CD4-positive, alpha-beta T cell (primary cell): ENCODE measurements around the gene SH3RF2. TPM values are rescaled to one million over a fixed set of nuclear protein-coding genes. Genes with fewer than 3 reads are reported as not detected.

Experiments
- ATAC-seq: fragments of 200-7000 bp; cut with Tn5 transposase; one replicate; pipeline ENCODE4 v1.10.0; 2022; ENCODE audit warnings: mild to moderate bottlenecking; ENCODE audit not compliant: poor library complexity
- CTCF ChIA-PET: fragments of 350-600 bp; sonication (Branson Sonifier 250); formaldehyde crosslinking; loops from one replicate; lab custom pipeline; 2021; ENCODE audit warnings: antibody characterized with exemption, inconsistent platforms; lab: Charles Lee
- POLR2A ChIA-PET: fragments of 350-600 bp; sonication (Branson Sonifier 250); formaldehyde crosslinking; loops from one replicate; lab custom pipeline; 2021; ENCODE audit warnings: antibody characterized with exemption, inconsistent platforms; lab: Charles Lee
- DNase-seq, 14 experiments: peaks; one replicate each; pipeline ENCODE4 v3.0.0-alpha.2; 2013 to 2020; ENCODE audit warnings: mixed read lengths in 2 of 14
- H3K27ac ChIP-seq, 2 donors: one replicate each; pipeline versions ENCODE4 v1.5.1 to v1.7.0; 2013; ENCODE audit warnings: low read length in 2 of 2, low read depth in 1 of 2, mild to moderate bottlenecking in 1 of 2
- H3K27me3 ChIP-seq, 2 experiments: 1 replicate in 1 of 2; 2 replicates in 1 of 2; pipeline versions ENCODE4 v1.6.1 to v1.7.0; 2013; ENCODE audit warnings: low read length in 2 of 2, control low read depth in 1 of 2, mild to moderate bottlenecking in 1 of 2, moderate library complexity in 1 of 2; ENCODE audit not compliant: insufficient read depth in 2 of 2, control insufficient read depth in 1 of 2
- H3K36me3 ChIP-seq: one replicate; pipeline ENCODE4 v1.6.1; 2013; ENCODE audit warnings: low read length, control low read depth; ENCODE audit not compliant: insufficient read depth
- H3K4me1 ChIP-seq: one replicate; pipeline ENCODE4 v1.6.1; 2013; ENCODE audit warnings: low read length, control low read depth; ENCODE audit not compliant: insufficient read depth
- H3K4me3 ChIP-seq: one replicate; pipeline ENCODE4 v1.5.1; 2013; ENCODE audit warnings: mild to moderate bottlenecking, low read length, moderate library complexity
- H3K9me3 ChIP-seq, 2 experiments: 1 replicate in 1 of 2; 2 replicates in 1 of 2; pipeline versions ENCODE4 v1.6.1 to v1.7.0; 2013; ENCODE audit warnings: low read length in 2 of 2, mild to moderate bottlenecking in 2 of 2, control low read depth in 1 of 2, moderate library complexity in 1 of 2; ENCODE audit not compliant: control insufficient read depth in 1 of 2, insufficient read depth in 1 of 2
- H3K27ac Mint-ChIP-seq: one replicate; pipeline ENCODE4 v1.8.0; 2020; ENCODE audit warnings: mixed read lengths
- H3K27me3 Mint-ChIP-seq: one replicate; pipeline ENCODE4 v1.8.0; 2021; ENCODE audit warnings: mixed read lengths
- H3K36me3 Mint-ChIP-seq: one replicate; pipeline ENCODE4 v1.8.0; 2021; ENCODE audit warnings: low read depth, mixed read lengths
- H3K4me1 Mint-ChIP-seq: one replicate; pipeline ENCODE4 v1.8.0; 2021; ENCODE audit warnings: low read depth, mixed read lengths
- H3K4me3 Mint-ChIP-seq: one replicate; pipeline ENCODE4 v1.8.0; 2020; ENCODE audit warnings: mild to moderate bottlenecking, mixed read lengths
- H3K9me3 Mint-ChIP-seq: one replicate; pipeline ENCODE4 v1.8.0; 2020; ENCODE audit warnings: mixed read lengths
- CTCF ChIP-seq: fragments of 200-600 bp; IDR thresholded peaks from one replicate; pipeline ENCODE4 v1.8.0; 2022; ENCODE audit warnings: antibody characterized with exemption, mild to moderate bottlenecking
- intact Hi-C, 2 experiments: fragments of 100-400 bp; cut with DNase I in 1 of 2; cut with micrococcal nuclease in 1 of 2; formaldehyde crosslinking; loops; one replicate each; pipeline versions ENCODE4 v1.15.1 to v1.9.0; 2023 to 2025; cut with DNase I, micrococcal nuclease
- total RNA-seq, 174 experiments: library from RNA in 2 of 174; stranded (reverse) in 2 of 174; gene quantifications; one replicate each; pipeline ENCODE4 v1.2.3 and lab custom pipeline; 2021 to 2026

SH3RF2 gene
- total RNA-seq, 2 experiments from 2014 or later: 0.11 to 0.42 TPM

DNA sequence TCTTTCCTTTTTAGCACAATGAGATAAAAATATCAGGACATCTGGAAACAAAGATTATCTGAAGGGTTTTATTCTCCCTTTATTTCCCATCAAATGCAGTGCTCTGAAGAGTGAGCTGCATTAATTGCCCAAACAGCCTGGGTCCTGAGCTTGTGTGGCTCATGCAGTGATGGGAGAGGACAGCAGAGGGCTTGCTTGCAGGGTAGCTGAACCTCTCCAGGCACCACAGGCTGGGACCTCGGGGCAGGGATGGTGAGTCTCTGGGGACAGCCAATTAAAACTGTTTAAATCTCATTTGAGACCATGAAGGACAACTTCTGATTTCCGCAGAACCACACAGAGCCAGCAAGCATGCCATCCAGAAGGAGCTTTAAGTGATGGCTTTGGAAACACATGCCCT lies 97.7 kb downstream of the SH3RF2 start:
- TF ChIP-seq CTCF: no peak
- DNase-seq: no peak
- Mint-ChIP-seq H3K9me3 (no peaks in the 10 kb centered on the region), H3K27ac (no peak overlapping the region), H3K4me3 (no peak overlapping the region), H3K27me3 (no peaks in the 10 kb centered on the region), H3K36me3 (no peaks in the 10 kb centered on the region), H3K4me1 (no peaks in the 10 kb centered on the region)
- H3K4me3 ChIP-seq: no peak overlapping the region
- no peaks in the 10 kb centered on the region for H3K27me3 ChIP-seq
- no peak overlapping the region for H3K27ac ChIP-seq
- H3K4me1 ChIP-seq: no peaks in the 10 kb centered on the region
- H3K9me3 ChIP-seq: no peaks in the 10 kb centered on the region
- H3K36me3 ChIP-seq: no peaks in the 10 kb centered on the region
- POLR2A ChIA-PET: no interaction called here
- CTCF ChIA-PET: no interaction called here
- intact Hi-C loops: no loop called here
- no peak for ATAC-seq

GRCh38 chr5:146034605-146035004 lies 98.2 kb downstream of the SH3RF2 start:
- ChIA-PET CTCF (no interaction called here), POLR2A (no interaction called here)
- H3K27me3 Mint-ChIP-seq: no peaks in the 10 kb centered on the region
- H3K27me3 ChIP-seq: no peaks in the 10 kb centered on the region
- ATAC-seq (no peak), DNase-seq (no peak)
- no peaks in the 10 kb centered on the region for H3K36me3 ChIP-seq
- no peak overlapping the region for H3K4me3 Mint-ChIP-seq
- TF ChIP-seq CTCF: no peak
- no peaks in the 10 kb centered on the region for H3K36me3 Mint-ChIP-seq
- no peaks in the 10 kb centered on the region for H3K4me1 ChIP-seq
- intact Hi-C loops: no loop called here
- no peaks in the 10 kb centered on the region for H3K9me3 ChIP-seq
- H3K4me1 Mint-ChIP-seq: no peaks in the 10 kb centered on the region
- H3K27ac Mint-ChIP-seq: no peak overlapping the region
- H3K4me3 ChIP-seq: no peak overlapping the region
- no peaks in the 10 kb centered on the region for H3K9me3 Mint-ChIP-seq
- H3K27ac ChIP-seq: no peak overlapping the region

GRCh38 chr5:146039420-146039819 lies 103.0 kb downstream of the SH3RF2 start:
- H3K27ac Mint-ChIP-seq: no peak overlapping the region

More at GRCh38 chr5:146039420-146039819, 103.0 kb downstream of the SH3RF2 start:
- Histone ChIP-seq H3K27me3 (no peaks in the 10 kb centered on the region), H3K4me3 (no peak overlapping the region), H3K27ac (no peak overlapping the region), H3K9me3 (no peaks in the 10 kb centered on the region), H3K36me3 (no peaks in the 10 kb centered on the region), H3K4me1 (no peaks in the 10 kb centered on the region)
- H3K27me3 Mint-ChIP-seq: no peaks in the 10 kb centered on the region
- peak in 1 of 14 experiments; percentile 16 for DNase-seq
- H3K4me3 Mint-ChIP-seq: no peak overlapping the region
- POLR2A ChIA-PET: no interaction called here
- intact Hi-C loops: no loop called here
- H3K9me3 Mint-ChIP-seq: no peaks in the 10 kb centered on the region
- no peaks in the 10 kb centered on the region for H3K4me1 Mint-ChIP-seq
- CTCF ChIA-PET: no interaction called here
- no peak for ATAC-seq
- no peaks in the 10 kb centered on the region for H3K36me3 Mint-ChIP-seq
- TF ChIP-seq CTCF: no peak
